Fibroblast of upper back skin (primary cell): Measurements from ENCODE around the gene ANKRD28.
A peak's percentile ranks its signal among the peaks of the same experiment; 100 is the strongest.

Experiments
- DNase-seq: peaks from one replicate; pipeline ENCODE4 v3.0.0-alpha.2; 2013

ANKRD28 gene

DNA sequence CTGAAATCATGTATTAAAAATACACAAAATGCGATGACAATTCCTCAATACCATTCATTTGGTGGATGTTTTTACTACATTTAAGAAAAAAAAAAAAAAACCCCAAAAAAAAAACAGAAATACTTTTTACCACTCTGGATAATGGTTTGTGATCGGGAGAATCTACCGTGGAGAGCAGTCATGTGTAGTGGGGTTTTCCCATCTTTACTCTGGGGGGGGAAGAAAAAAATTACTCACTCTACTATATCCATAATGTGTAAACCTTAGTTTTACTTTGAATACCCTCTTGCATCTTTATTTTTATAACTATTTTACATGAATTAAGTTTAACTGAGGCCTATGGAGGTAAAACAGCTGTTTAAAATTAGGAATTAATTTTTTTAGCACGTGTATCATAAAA is 83.3 kb downstream of the ANKRD28 start:
- no peak for DNase-seq

DNA sequence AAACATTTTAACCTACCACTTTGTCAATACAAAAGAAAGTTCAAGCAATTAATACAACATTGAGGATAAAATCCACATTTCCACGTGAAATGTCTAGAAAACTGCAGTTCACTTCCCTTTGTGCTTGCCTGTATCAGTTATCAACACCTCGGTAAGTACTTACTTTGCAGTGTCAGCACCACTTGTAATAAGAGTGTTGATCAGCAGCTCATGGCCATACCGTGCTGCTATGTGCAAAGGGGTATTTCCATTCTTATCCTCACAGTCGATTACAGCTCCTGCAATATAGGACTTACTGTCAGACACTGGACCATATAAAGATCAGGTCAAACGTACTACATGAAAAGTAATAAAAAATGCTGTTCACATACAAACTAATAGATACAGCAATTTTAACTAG is 84.4 kb downstream of the ANKRD28 start:
- DNase-seq, result no peak

DNA sequence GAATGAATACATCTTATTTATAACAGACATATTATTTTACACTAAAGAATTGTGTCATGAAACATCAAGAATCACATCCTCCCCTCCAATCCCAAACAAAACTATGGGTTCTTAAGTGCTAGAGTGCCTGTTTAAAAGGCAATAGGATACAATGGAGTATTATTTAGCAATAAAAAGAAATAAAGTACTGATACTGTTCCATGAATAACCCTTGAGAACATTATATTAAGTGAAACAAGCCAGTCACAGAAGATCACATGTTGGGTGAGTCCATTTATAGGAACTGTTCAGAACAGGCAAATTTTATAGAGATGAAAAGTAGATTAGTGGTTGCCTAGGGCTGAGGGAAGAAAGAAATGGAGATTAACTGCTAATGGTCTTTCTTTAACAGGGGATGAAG is 86.5 kb downstream of the ANKRD28 start:
- no peak for DNase-seq

- peak; percentile 57 for DNase-seq
Measured at GRCh38 chr3:15708882-15709677, 88.7 kb downstream of the ANKRD28 start.

- no peak for DNase-seq
Measured at GRCh38 chr3:15707779-15708178, 90.0 kb downstream of the ANKRD28 start.

GRCh38 chr3:15703346-15703745 is 94.4 kb downstream of the ANKRD28 start:
- no peak for DNase-seq

GRCh38 chr3:15694628-15695027 is 103.2 kb downstream of the ANKRD28 start:
- no peak for DNase-seq

- no peak for DNase-seq
Measured at GRCh38 chr3:15693355-15693754, 104.4 kb downstream of the ANKRD28 start.

- DNase-seq, result no peak
Measured at GRCh38 chr3:15690748-15691147, 107.0 kb downstream of the ANKRD28 start.

DNA sequence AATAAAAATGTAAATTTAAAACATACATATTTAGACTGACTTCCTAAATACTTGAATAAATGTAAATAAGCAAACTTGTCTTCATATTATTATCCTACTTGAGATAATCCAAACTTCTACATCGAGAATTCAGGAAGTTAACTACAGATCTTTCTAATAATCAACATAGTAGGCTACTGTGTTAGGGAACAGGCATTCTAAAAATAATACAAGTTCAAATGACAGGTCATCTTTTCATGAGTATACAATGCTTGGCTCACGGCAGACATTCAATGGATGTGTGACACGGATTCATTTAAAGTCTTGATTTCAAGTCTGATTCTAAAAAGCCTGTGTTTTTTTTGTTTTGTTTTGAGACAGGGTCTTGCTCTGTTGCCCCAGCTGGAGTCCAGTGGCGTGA is 107.5 kb downstream of the ANKRD28 start:
- DNase-seq, result no peak

DNA sequence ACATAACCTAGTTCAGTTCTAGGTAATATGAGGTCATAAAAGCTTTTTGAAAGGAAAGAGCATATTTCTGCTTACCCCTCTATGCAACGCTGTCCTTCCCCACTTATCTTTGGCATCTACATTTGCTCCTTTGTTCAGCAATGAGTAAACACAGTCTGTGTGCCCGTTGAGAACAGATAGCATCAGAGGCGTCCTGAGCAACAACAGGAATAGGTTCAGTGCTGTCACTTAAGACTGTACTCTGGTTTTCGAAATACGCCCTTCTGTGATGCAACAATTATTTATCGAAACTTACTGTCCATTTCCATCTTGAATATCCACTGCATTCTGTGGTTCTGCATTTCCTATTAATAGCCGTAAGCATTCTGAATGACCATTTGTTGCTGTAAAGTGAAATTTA is 111.9 kb downstream of the ANKRD28 start:
- DNase-seq, result no peak

DNA sequence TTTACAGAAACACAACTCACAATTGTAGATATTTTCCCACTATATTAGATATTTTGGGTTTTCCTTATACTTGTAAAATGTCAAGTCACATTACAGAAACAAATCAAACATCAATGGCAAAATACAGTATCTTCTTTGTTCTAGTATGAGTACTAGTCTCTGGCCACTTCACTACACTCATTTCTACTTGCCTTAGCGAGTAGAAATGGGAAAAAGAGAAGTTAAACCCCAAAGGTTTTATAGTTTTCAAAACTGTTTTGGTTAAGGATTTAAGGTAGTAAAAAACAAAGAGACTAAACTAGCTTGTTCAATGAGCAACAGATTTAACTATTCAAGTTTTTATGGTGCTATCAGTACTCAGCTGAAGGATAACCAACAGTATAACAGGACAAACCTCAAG is 114.5 kb downstream of the ANKRD28 start:
- no peak for DNase-seq

GRCh38 chr3:15682561-15683185 is 115.1 kb downstream of the ANKRD28 start:
- DNase-seq, result peak; percentile 60

GRCh38 chr3:15681668-15682067 is 116.1 kb downstream of the ANKRD28 start:
- DNase-seq, result no peak

GRCh38 chr3:15679306-15679705 is 118.5 kb downstream of the ANKRD28 start:
- DNase-seq, result no peak

DNA sequence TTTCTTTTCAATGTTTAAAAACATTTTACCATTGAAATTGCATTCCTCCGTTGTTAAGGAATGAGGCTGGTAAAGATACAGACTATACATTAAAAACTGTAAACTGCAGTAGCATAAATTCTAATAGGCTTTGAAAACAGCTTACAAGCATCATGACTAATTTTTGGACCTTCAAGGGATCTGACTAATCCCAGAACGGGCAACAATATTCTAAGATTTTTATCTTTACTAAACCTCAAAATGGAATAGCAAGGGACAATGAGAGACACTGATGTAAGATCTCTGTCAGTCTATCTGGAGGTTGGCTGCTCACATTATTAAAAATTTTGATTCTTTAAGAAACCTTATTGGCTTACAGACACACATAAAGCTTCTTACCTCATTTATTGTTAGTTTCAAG is 121.5 kb downstream of the ANKRD28 start:
- DNase-seq, result no peak

DNA sequence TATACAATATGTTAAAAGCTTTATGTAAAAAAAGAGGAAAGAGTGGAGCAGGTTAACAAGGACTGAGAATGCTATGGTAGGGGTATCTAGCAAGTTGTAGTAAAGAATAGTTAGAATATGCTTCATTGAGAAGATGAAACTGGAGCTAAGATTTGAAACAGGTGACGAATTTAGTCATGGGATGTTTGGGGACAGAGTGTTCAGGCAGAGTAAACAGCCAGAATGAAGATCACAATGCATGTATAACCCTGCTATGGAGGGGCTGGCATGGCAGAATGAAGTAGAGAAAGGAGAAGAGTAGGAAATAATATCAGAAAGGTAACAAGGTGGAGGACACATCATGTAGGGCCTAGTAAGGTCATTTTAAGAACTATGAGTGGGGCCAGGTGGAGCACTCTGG is 124.2 kb downstream of the ANKRD28 start:
- DNase-seq, result no peak

DNA sequence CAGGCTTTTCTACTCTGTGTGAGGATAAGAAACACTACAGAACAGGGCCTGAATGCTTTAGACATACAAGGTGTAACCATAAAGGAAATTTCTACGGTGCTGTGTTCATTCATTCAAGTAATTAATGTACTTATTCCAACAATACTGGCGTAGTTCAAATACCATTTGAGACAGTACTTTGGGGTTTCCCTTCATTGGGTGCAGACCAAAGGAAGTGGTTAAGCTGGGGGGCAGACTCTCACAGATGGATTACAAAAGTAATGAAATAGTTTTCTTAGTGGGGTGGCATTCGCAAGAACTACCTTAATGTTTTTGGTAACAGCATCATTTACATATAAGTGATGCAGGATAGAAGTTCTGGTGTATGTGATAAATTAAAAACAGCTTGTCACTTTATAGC is 130.3 kb downstream of the ANKRD28 start:
- DNase-seq, result no peak

DNA sequence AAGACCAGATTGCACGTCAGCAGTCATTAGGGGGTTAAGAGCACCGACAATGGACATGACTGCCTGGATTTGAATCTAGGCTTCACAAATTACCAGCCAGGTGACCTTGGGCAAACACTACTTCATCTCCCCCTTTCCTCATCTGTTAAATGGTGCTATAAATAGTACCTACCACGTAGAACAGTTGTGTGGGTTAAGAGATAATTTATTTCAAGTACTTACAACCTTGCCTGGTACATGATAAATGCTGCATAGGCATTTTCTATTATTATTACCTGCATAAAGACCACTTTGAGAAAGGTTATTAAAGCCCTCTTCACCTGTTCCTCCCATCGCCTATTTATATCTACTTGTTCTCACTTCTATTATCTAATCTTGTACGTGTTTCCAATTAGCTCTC is 131.5 kb downstream of the ANKRD28 start:
- DNase-seq, result no peak

DNA sequence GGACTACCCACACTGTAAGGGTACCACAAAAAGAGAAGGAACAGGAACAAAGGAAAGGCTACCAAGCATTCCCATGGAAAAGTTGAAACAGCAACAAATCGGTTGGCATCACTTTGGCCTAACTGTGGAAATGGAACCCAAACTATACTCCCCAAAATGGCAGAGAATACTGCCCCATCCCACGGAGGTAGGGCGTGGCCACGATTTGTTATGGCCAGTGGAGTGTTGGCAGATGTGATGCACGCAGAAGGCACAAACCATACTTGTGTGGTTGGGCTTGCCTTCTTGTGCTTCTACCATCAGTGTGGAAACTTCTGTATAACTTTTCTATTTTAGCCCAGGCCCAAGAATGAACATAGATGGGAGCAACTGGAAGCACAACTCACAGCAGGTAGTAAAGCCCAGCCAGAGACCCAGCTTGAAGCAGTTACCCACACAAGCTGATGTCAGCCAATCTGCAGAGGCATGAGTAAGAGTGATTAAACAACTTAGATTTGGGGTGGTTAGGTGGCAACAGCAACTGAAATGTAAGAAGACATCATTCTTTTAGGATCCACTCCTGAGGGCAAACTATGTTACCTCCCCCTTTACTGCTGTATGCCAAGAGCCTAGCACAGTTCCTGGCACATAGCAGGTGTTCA is 132.1 kb downstream of the ANKRD28 start:
- DNase-seq, result no peak

DNA sequence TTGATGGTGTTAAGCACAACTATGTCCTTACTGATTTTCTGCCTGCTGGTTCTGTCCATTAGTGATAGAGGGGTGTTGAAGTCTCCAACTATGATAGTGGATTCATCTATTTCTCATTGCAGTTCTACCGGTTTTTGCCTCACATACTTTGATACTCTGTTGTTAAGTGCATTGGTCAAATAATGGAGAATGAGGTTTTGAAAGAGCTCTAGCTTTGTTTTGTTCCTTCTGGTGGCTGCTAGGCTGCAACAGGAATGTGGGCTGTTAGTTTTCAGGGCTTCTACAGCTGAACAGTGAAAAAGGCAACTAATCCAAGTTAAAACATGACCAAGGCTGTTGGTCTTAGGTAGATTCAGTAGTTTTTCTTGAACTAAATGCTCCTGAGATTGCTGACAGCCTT is 133.6 kb downstream of the ANKRD28 start:
- no peak for DNase-seq

DNA sequence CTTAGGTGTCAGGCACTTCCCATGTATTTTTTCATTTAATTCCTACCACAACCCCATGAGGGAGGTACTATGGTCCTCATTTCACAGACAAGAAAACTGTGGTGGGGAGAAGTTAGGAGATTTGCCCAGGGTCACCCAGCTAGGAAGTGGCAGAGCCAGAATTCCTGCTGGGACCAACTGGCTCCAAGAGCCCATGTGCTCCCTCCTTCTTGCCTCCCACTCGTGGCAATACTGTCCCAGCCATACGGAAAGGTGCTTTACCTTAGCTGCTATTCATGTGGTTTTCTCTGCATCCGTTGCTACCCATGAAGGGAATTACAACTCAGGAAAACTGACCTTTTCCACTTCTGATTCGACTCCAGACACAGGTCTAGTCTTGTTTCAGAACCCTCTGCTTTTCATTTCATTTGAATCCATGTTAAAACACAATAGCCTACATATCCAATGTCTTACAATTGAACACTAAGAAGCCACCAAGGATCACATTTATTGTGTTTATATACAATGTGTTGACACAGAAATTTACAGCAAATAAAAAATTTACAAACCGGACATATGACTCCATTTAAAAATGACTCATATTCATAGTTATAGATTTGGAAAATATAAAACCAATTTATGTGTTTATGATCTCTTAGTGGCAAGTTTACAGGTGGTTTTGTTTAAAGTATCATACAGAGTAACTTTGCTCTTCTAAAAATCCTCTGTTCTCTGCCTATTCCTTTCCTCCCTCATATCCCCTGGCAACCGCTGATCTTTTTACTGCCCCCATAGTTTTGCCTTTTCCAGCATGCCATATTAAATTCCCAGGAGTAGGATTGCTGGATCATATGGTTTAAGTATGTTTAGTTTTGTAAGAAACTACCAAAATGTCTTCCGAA is 137.5 kb downstream of the ANKRD28 start:
- DNase-seq, result no peak
